SH-SY5Y (cell line): ENCODE data around the gene ADIRF.

Experiments used
- GATA2 ChIP-seq: IDR thresholded peaks from 2 replicates; pipeline ENCODE4 v1.6.1; 2011; ENCODE audit warnings: mild to moderate bottlenecking, low read depth, low read length
- GATA3 ChIP-seq: IDR thresholded peaks from 2 replicates; pipeline ENCODE4 v1.6.1; 2011; ENCODE audit warnings: low read depth, mild to moderate bottlenecking, low read length, moderate library complexity

DNA sequence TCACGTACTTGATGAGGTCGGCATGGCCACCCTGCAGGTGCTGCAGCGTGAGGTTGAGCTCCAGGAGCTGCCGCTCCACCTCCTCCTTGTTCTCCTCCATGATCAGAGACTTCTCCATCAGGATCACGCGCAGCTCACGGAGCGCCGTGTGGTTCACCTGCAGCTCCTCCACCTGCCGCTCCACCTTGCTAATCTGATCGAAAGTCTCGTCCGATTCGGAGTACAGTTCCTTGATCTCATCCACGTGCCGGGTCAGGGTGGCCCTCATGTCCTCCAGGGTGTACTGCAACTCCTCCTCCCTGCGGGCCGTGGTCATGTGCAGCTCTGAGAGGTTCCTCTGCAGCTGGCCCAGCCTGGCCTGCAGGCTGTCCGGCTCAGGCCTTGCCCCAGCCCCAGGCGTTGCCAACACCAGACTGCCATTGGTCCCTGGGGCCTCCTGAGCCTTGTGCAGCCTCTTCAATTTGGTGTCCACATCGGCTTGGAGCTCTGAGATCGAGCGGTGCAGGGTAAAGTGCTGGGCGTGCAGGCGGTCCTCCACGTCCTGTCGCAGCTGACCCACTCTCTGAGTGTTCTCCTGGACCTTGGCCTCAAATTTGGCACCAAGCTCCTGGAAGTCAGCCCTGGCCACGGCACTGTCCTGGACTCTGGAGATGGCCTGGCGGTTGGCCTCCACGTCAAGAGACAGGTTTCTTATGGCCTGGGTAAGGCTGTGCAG lies 24.8 kb upstream of the ADIRF start:
- no peak for TF ChIP-seq GATA2
- no peak for TF ChIP-seq GATA3
